IMR-90 (cell line): ENCODE data around the gene CDK14.

Experiments used
- CEBPB ChIP-seq: IDR thresholded peaks from 2 replicates; pipeline ENCODE4 v1.6.1; 2012; ENCODE audit warnings: low read depth, low read length, improper control_type of control experiment
- ELK1 ChIP-seq: fragments of 150-350 bp; IDR thresholded peaks from 2 replicates; pipeline ENCODE4 v1.6.1; 2016; ENCODE audit warnings: low read depth, mild to moderate bottlenecking, low read length, moderate library complexity, borderline replicate concordance
- MAFK ChIP-seq: IDR thresholded peaks from 2 replicates; pipeline ENCODE4 v1.6.1; 2012; ENCODE audit warnings: low read depth, low read length, improper control_type of control experiment
- NFE2L2 ChIP-seq: fragments of 150-350 bp; IDR thresholded peaks from 2 replicates; pipeline ENCODE4 v1.6.1; 2016; ENCODE audit warnings: low read depth, mild to moderate bottlenecking, low read length
- POLR2A ChIP-seq: IDR thresholded peaks from 2 replicates; pipeline ENCODE4 v1.6.1; 2012; ENCODE audit warnings: mild to moderate bottlenecking, low read depth, low read length
- TF ChIP-seq, protein P1 (sequence below): conservative IDR thresholded peaks from 2 replicates; pipeline ENCODE4 v1.5.1; 2012; ENCODE audit warnings: mild to moderate bottlenecking, low read depth, low read length, improper control_type of control experiment

DNA sequence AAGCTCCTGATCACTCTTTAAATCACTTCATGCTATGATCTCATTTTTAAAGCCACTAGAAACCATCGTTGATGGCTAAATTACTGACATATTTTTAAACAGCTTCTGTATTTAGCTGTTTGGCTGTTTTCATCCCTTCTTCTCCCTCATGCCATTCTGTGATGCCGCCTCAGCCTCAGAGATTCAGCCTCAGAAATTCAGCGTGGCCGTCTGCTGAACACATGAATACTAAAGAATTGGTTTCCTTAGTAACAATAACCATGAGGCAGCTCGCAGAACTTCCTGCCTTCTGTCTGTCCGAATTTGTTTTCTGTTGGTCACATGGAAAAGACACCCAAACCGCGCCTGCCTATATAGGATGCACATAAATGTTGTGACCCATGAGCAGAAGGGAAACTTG is 637.1 kb downstream of the CDK14 start:
- TF ChIP-seq, protein P1, sequence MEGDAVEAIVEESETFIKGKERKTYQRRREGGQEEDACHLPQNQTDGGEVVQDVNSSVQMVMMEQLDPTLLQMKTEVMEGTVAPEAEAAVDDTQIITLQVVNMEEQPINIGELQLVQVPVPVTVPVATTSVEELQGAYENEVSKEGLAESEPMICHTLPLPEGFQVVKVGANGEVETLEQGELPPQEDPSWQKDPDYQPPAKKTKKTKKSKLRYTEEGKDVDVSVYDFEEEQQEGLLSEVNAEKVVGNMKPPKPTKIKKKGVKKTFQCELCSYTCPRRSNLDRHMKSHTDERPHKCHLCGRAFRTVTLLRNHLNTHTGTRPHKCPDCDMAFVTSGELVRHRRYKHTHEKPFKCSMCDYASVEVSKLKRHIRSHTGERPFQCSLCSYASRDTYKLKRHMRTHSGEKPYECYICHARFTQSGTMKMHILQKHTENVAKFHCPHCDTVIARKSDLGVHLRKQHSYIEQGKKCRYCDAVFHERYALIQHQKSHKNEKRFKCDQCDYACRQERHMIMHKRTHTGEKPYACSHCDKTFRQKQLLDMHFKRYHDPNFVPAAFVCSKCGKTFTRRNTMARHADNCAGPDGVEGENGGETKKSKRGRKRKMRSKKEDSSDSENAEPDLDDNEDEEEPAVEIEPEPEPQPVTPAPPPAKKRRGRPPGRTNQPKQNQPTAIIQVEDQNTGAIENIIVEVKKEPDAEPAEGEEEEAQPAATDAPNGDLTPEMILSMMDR = no peak
- no peak for TF ChIP-seq POLR2A
- no peak for TF ChIP-seq ELK1
- no peak for TF ChIP-seq MAFK
- TF ChIP-seq NFE2L2 = no peak
- no peak for TF ChIP-seq CEBPB
